ENCODE results near the gene HOXB5.

HOXB5 gene

GRCh38 chr17:48558057-48558830 lies 35.3 kb downstream of the HOXB5 start:
- peak; percentile 31 for DNase-seq
- H3K4me3 ChIP-seq (ENCODE audit: insufficient read depth in 1 of 2, low read depth in 1 of 2, low read length in 2 of 2), result peak overlapping the region in 1 of 2 experiments; percentile 68
- H3K4me1 ChIP-seq (ENCODE audit: control insufficient read depth, insufficient read depth, low read depth, low read length), result peaks cover 36% of the 10 kb centered on the region
- H2BK5ac ChIP-seq (ENCODE audit: low read depth, low read length, poor library complexity, severe bottlenecking), result no peak overlapping the region
- 52% methylated on average over 12 of the region's 13 CpGs for WGBS
- peak overlapping the region; percentile 41 for H2AK5ac ChIP-seq (ENCODE audit: low read length, severe bottlenecking)
- H2BK120ac ChIP-seq (ENCODE audit: low read depth, low read length), result no peak overlapping the region
- peak overlapping the region; percentile 55 to 95 for H3K23ac ChIP-seq (ENCODE audit: low read length in 2 of 2)
- H3K18ac ChIP-seq (ENCODE audit: low read depth in 1 of 2, low read length in 2 of 2), result peak overlapping the region; percentile 70 to 90
- peaks cover 15 to 21% of the 10 kb centered on the region in 2 experiments for H3K36me3 ChIP-seq (ENCODE audit: control insufficient read depth in 1 of 2, insufficient read depth in 2 of 2, low read depth in 1 of 2, low read length in 2 of 2)
- no peak overlapping the region for H3K27ac ChIP-seq (ENCODE audit: low read length, poor library complexity, severe bottlenecking)
- H2BK15ac ChIP-seq (ENCODE audit: low read depth, poor library complexity, severe bottlenecking), result peak overlapping the region; percentile 52
- H3K9ac ChIP-seq (ENCODE audit: low read length), result peak overlapping the region; percentile 82
- peak overlapping the region; percentile 38 to 81 for H3K4ac ChIP-seq (ENCODE audit: low read depth in 1 of 2, low read length in 2 of 2)
- H2BK12ac ChIP-seq (ENCODE audit: low read length in 2 of 2), result peak overlapping the region in 1 of 2 experiments; percentile 71
- peak overlapping the region in 1 of 2 experiments; percentile 31 for H3K14ac ChIP-seq (ENCODE audit: low read length in 2 of 2)
- peak overlapping the region; percentile 86 for H4K8ac ChIP-seq (ENCODE audit: low read length)
- H3K9me3 ChIP-seq (ENCODE audit: control insufficient read depth, low read length), result no peaks in the 10 kb centered on the region
- peak overlapping the region; percentile 18 for H4K91ac ChIP-seq (ENCODE audit: low read length)
- no peak overlapping the region for H2AFZ ChIP-seq (ENCODE audit: low read depth, low read length)
- no peaks in the 10 kb centered on the region for H3K27me3 ChIP-seq (ENCODE audit: control insufficient read depth in 1 of 2, insufficient read depth in 1 of 2, low read length in 2 of 2)
- no peak overlapping the region for H3K4me2 ChIP-seq (ENCODE audit: low read length, poor library complexity, severe bottlenecking)
- peaks cover 1% of the 10 kb centered on the region for H3K79me1 ChIP-seq (replicated peaks; ENCODE audit: low read length, poor library complexity, severe bottlenecking)

GRCh38 chr17:48556576-48557401 lies 36.8 kb downstream of the HOXB5 start:
- Histone ChIP-seq H2BK120ac (ENCODE audit: low read depth, low read length) (no peak overlapping the region), H3K9me3 (ENCODE audit: control insufficient read depth, low read length) (no peaks in the 10 kb centered on the region), H3K23ac (ENCODE audit: low read length in 2 of 2) (peak overlapping the region in 1 of 2 experiments; percentile 86), H3K79me1 (replicated peaks; ENCODE audit: low read length, poor library complexity, severe bottlenecking) (peaks cover 3% of the 10 kb centered on the region), H4K8ac (ENCODE audit: low read length) (peak overlapping the region; percentile 36), H3K18ac (ENCODE audit: low read depth in 1 of 2, low read length in 2 of 2) (peak overlapping the region; percentile 48 to 79), H3K4me3 (ENCODE audit: insufficient read depth in 1 of 2, low read depth in 1 of 2, low read length in 2 of 2) (peak overlapping the region in 1 of 2 experiments; percentile 68), H3K27me3 (ENCODE audit: control insufficient read depth in 1 of 2, insufficient read depth in 1 of 2, low read length in 2 of 2) (no peaks in the 10 kb centered on the region), H3K4me2 (ENCODE audit: low read length, poor library complexity, severe bottlenecking) (no peak overlapping the region), H4K91ac (ENCODE audit: low read length) (no peak overlapping the region), H2BK15ac (ENCODE audit: low read depth, poor library complexity, severe bottlenecking) (no peak overlapping the region), H2BK12ac (ENCODE audit: low read length in 2 of 2) (peak overlapping the region in 1 of 2 experiments; percentile 49), H3K27ac (ENCODE audit: low read length, poor library complexity, severe bottlenecking) (peak overlapping the region; percentile 75), H2AK5ac (ENCODE audit: low read length, severe bottlenecking) (peak overlapping the region; percentile 29), H3K9ac (ENCODE audit: low read length) (peak overlapping the region; percentile 82), H3K36me3 (ENCODE audit: control insufficient read depth in 1 of 2, insufficient read depth in 2 of 2, low read depth in 1 of 2, low read length in 2 of 2) (peaks cover 12 to 18% of the 10 kb centered on the region in 2 experiments), H3K4ac (ENCODE audit: low read depth in 1 of 2, low read length in 2 of 2) (peak overlapping the region in 1 of 2 experiments; percentile 83), H3K14ac (ENCODE audit: low read length in 2 of 2) (no peak overlapping the region), H3K4me1 (ENCODE audit: control insufficient read depth, insufficient read depth, low read depth, low read length) (peaks cover 35% of the 10 kb centered on the region), H2AFZ (ENCODE audit: low read depth, low read length) (no peak overlapping the region), H2BK5ac (ENCODE audit: low read depth, low read length, poor library complexity, severe bottlenecking) (no peak overlapping the region)
- 10% methylated on average over 6 of the region's 7 CpGs for WGBS
- peak; percentile 68 for DNase-seq

GRCh38 chr17:48556229-48556575 lies 37.4 kb downstream of the HOXB5 start:
- peak overlapping the region in 1 of 2 experiments; percentile 25 for H2BK12ac ChIP-seq (ENCODE audit: low read length in 2 of 2)
- peak overlapping the region; percentile 66 for H3K4me2 ChIP-seq (ENCODE audit: low read length, poor library complexity, severe bottlenecking)
- peak; percentile 47 for DNase-seq
- H3K14ac ChIP-seq (ENCODE audit: low read length in 2 of 2), result no peak overlapping the region
- H3K4ac ChIP-seq (ENCODE audit: low read depth in 1 of 2, low read length in 2 of 2), result no peak overlapping the region
- no peaks in the 10 kb centered on the region for H3K27me3 ChIP-seq (ENCODE audit: control insufficient read depth in 1 of 2, insufficient read depth in 1 of 2, low read length in 2 of 2)
- H4K8ac ChIP-seq (ENCODE audit: low read length), result no peak overlapping the region
- H3K18ac ChIP-seq (ENCODE audit: low read depth in 1 of 2, low read length in 2 of 2), result no peak overlapping the region
- peaks cover 35% of the 10 kb centered on the region for H3K4me1 ChIP-seq (ENCODE audit: control insufficient read depth, insufficient read depth, low read depth, low read length)
- H2BK5ac ChIP-seq (ENCODE audit: low read depth, low read length, poor library complexity, severe bottlenecking), result no peak overlapping the region
- 10% methylated on average over 4 of the region's 5 CpGs for WGBS
- no peaks in the 10 kb centered on the region for H3K9me3 ChIP-seq (ENCODE audit: control insufficient read depth, low read length)
- H3K36me3 ChIP-seq (ENCODE audit: control insufficient read depth in 1 of 2, insufficient read depth in 2 of 2, low read depth in 1 of 2, low read length in 2 of 2), result peaks cover 13 to 24% of the 10 kb centered on the region in 2 experiments
- H3K79me1 ChIP-seq (replicated peaks; ENCODE audit: low read length, poor library complexity, severe bottlenecking), result peaks cover 3% of the 10 kb centered on the region
- no peak overlapping the region for H2AK5ac ChIP-seq (ENCODE audit: low read length, severe bottlenecking)
- peak overlapping the region; percentile 82 for H3K9ac ChIP-seq (ENCODE audit: low read length)
- no peak overlapping the region for H3K23ac ChIP-seq (ENCODE audit: low read length in 2 of 2)
- no peak overlapping the region for H4K91ac ChIP-seq (ENCODE audit: low read length)
- peak overlapping the region; percentile 75 for H3K27ac ChIP-seq (ENCODE audit: low read length, poor library complexity, severe bottlenecking)
- no peak overlapping the region for H2AFZ ChIP-seq (ENCODE audit: low read depth, low read length)
- H2BK15ac ChIP-seq (ENCODE audit: low read depth, poor library complexity, severe bottlenecking), result no peak overlapping the region
- peak overlapping the region; percentile 55 for H2BK120ac ChIP-seq (ENCODE audit: low read depth, low read length)
- peak overlapping the region in 1 of 2 experiments; percentile 68 for H3K4me3 ChIP-seq (ENCODE audit: insufficient read depth in 1 of 2, low read depth in 1 of 2, low read length in 2 of 2)
